NCI-H2196 treated with DMSO at 0.1 percent for 48 hours (cell line): ENCODE results near the gene KCNAB1.

Experiments
- DNase-seq: peaks from one replicate; lab custom pipeline; 2025; ENCODE audit not compliant: unreplicated experiment; lab: John Stamatoyannopoulos, UW

Gene KCNAB1

DNA sequence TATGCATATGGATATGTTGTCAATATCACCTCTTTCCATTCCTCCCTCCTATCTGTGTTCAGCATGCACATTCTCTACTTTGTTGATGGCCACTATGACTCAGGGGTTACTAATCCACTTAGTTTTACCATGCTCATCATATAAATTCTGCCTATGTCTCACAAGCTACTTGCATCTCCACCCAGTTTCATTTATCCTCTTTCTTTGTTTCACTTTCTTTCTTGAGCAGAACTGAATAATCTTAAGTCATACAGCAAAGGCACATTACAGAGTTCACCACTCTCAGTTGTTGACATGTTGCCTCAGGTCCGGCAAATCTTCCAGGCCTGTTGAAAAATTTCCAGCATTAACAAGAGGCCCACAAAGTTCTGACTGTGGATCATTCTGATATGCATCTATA lies 363.0 kb downstream of the KCNAB1 start:
- no peak for DNase-seq

DNA sequence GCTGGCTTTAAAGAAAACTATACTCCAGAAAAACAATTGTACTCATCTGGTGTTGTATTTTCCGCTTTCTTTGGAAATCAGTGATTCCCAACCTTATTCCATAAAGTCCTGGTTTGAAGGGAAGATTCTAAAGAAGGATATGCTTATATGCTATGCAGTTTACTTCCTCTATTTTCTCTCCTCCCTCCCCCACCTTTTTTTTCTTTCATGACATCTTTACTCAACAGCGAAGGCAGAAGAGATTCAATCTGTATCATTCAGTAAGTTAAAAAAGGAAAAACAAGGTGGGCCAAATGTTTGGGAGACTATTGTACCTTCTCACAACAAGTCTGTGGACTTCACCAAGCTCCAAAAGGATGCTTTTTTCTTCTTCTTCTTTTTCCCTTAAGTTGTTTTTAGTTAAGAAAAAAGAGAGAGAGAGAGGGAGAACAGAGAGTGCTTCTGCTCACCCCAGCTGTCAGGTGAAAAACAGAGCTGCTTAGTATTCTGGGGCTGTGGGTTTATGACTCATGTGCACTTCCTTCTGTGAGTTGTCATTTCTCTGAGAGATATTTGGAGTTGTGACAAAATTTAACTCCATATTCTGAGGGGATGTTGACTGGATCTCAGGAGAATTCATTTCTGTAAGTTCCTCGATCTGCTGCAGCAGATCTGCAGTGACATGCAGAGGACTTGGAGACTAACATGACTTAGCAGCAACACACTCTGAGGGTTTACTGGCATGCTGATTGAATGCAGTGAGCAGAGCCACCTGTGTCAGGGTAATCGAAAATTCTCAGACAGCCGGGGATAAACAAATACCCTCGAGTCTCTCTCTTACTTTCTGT lies 363.8 kb downstream of the KCNAB1 start:
- DNase-seq: no peak

DNA sequence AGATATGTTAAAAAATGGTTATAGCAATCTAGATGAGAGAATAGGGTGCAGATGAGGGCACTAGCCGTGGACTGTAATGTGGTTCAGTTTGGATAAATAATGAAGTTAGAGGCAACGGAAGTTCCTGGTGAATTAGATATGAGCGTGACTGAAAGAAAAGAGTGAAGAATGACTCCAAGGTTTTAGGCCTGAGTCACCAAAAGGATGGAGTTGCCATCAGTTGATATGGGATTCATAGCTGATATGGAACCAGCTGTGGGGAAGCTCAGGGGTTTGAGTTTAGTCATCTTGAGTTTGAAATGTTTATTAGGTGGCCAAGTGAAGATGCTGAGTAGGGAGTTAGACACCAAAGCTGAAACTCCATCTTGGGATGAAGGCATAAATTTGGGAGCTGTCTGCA lies 368.4 kb downstream of the KCNAB1 start:
- DNase-seq: no peak

DNA sequence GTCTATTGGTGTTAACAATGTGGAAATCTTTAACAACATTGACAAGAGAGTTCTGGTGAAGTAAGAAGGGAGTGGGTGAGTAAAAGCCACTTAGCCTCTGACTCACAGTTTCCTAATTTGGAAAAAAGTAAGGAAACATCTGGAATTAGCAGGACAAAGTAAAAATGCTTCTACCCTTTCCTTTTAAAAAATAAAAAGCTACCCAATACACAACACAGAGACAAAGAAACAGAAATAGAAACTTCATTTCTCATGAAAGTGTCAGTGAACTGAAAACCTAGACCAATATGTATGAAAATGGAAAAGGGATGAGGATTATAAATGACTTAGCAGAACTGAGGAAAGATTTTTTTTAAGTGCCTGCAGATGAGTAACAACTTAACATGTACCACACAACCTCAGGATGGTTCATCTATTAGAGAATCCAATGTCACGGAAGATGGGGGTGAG lies 369.1 kb downstream of the KCNAB1 start:
- DNase-seq: no peak

DNA sequence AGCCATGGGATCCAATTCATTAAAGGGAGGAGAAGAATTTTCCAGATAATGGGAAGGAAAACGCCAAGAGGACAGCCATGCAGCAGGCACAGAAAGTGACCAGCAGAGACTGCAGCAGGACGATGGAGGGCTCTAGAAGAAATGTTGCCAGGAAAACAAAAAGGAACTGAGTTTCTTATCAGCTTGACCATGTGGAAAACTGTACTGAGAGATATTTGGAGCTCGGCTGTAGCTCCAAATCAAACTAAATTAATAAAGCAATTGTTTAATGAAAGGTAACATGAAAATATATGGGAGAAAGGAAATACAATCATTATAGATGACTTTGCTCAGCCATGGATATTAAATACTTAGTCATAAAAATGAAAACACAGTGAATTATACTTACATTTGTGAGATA lies 370.8 kb downstream of the KCNAB1 start:
- no peak for DNase-seq

DNA sequence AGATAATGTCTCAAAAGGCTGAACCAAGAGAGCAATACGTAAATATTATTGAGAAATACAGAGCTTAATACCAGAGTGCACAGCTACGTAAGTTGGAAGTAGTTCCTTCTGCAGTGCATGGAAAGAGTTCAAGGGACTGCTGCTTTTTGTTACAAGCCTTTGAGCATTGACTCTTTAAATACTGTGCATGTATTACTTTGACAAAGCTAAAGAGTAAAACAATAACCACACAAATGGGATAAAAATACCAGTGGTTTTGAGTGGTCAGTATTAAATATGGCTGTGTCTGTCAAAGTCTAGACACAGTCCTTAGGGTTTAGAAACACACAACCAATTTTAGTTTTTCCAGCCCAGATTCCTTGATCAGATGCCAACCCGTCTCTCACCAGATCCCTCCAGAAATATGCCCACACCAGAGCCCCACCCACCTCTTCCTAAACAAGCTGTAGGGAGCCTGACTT lies 372.5 kb downstream of the KCNAB1 start:
- DNase-seq: no peak

DNA sequence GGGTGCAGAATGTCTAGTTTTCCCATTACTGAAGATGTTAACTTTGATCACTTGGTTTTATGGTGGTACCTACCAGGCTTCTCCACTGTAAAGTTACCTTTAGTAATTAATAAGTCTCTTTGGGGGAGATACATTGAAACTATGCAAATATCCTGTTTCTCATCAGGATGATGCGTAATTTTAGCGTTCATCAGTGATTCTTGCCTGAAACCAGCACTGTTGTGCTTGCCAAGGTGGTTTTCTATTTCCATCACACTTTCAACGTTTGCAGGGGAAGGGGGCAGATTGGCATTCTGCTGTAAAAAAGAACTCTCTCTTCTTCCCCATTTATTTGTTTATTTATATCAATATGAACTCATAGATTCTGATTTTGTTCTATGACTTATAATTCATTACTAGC lies 373.5 kb downstream of the KCNAB1 start:
- DNase-seq: no peak

DNA sequence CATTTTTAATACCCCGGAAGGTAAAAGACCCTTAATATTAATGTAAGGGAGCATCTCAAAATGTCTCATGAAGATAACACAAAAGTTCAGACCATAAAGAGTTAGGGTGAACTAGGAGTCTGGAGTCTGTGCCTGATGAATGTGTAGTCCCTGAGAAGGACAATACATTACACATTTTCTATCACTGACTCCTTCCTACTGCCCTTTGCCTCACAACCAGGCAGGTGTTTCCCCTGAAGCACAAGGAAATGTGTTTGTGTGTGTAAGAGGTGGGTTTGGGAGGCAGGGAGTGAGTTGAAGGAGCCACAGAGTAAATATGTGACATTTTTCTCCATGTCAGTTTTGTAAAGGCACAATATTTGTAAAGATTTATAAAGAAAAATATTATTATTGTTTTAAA lies 375.4 kb downstream of the KCNAB1 start:
- DNase-seq: no peak

DNA sequence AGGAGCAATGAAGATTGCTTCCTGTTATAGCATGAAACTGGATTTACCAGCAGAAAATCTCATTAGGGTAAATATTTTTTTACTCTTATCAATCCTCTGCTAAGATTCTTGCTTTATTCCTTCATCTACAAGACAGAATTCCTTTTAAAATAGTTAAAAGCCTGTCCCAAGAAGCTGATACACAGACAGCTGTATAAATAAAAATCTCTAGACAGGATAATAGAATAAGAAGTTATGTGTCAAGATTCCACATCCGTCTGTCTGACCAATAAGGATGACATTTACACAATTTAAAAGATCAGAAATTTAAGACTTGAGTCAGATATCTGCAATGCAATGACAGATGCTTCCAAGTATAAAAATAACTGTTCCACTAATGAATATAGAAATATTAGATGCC lies 376.9 kb downstream of the KCNAB1 start:
- DNase-seq: no peak

DNA sequence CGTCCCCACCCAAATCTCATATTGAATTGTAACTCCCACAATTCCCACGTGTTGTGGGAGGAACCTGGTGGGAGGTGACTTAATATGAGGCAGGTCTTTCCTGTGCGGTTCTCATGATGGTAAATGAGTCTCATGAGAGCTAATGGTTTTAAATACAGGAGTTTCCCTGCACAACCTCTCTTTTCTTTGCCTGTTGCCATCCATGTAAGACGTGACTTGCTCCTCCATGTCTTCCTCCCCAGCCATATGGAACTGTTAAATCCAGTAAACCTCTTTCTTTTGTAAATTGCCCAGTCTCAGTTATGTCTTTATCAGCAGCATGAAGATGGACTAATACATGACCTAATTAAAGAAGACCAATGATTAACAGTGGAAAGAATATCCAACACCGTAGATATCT lies 377.9 kb downstream of the KCNAB1 start:
- no peak for DNase-seq

DNA sequence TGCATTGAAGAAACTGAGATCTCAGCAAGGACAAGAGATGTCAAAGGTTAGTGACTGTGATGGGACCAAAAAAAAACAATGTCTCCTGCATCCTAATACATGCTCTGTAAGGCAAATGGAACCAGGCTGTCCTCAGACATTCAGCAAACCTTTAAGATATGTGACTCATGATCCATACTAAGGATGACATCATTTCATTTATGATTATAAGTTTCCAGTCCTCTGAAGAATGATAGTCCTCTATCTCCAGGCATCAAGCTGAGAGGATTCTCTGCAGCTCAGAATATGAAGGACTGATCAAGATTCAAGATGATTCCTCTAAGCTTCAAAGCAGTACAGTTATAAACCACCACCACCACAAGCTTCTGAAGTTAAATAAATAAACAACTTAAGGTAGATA lies 386.9 kb downstream of the KCNAB1 start:
- no peak for DNase-seq

DNA sequence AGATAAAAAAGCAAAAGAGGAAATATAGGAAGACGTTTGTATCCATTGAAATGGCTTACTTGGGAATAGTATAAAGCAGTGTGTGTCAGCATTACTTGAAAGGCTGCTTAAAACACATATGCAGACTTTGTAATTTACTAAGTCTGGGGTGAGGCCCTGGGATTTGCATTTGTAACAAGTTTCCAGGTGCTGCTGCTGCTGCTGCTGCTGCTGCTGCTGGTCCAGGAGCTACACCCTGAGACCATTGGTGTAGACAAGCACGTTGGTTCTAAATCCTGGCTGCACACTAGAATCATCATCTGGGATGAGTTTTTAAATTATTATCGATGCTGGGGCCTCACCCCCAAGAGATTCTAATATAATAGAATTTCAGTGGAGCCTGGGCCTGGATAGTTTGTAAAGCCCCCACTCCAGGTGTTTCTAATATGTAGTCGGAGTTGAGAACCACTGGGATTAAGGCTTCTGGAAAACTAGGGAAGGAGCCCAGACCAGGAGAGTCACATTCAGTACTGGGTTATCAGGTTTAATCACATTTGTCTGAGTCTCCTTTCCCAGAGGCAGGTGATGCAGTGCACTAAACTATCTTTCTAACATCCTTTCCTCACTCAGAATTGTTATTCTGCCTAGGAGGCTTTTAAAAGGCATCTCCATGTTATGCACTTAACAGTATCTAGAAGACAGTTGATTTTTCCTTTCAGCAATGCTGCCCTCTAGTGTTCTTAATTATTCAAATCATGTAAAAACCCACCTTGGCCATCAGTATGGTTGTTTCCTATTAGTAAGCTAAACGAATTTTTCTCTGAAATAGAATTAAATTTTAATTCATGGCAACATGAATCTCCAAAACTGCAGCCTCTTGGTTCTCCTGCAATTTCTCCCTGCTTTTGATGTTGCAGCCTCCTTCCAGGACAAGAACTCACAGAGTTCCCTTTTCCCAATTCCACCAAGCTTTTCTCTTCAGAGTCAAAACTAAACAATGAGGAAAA lies 389.1 kb downstream of the KCNAB1 start:
- peak; percentile 62 for DNase-seq

DNA sequence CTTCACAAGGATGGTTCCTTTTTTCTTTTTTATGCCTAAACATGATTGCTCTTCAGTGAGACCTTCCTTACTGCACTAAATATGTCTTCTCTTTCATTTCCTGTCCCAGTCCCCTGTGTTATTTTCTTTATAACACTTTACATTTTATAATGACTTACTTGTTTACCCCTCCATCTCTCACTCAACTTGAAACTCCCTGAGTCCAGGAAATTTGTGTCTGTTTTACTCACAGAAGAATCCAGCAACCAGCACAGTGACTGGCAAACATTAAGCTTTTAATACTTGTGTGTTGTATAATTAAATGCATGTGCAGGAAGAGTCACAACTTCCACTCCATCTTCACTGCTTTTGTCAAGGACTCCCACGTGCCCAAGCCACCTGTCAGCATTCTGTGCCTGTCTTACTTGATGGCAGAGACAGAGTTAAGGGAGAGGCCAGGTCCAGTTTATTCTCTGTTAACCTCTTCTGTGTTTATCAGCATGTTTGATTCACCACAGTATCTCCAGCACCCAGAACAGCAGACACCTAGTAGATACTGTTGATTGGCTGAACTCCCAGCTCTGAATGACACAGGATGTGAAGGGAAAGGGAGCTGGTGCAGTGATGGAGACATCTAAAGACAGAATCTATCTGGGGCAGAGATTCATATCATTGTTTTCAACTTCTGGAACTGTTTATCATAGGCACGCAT lies 391.8 kb downstream of the KCNAB1 start:
- DNase-seq: no peak

DNA sequence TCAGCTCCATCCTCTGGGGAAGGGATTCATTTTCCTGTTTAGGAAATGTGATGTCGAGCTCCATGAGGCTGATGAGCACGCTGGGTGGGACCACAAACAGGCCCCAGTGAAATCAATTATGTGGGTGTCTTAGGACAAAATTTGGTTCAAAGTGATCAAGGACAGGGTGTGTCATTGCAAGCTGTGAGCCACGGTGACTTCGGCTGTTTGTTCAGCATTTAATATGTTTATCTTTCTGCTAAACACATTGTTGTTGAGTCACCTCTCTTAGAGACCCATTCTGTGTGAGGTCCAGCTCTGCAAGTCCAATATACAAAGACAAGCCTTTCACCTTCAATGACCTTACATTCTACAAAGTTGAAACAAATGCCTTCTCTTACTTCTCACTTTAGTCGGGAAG lies 393.2 kb downstream of the KCNAB1 start:
- DNase-seq: no peak

DNA sequence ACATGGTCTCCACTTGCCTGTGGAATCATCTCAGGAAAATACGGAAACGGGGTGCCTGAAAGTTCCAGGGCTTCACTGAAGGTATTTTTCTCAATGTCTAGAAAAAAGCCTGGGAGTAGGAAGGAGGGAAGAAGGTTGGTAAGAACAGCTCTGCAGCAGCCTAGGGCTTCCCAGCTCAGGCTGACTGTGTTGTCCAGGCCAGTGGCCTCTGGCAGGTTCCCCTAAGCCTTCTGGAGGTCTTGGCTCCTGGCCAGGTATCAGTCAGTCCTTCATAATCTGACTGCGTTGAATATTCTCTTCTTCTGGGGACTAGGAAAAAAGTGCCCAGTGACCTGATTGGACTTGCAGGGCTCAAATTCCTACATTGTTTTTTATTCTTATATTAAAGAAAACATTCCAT lies 395.9 kb downstream of the KCNAB1 start:
- no peak for DNase-seq

DNA sequence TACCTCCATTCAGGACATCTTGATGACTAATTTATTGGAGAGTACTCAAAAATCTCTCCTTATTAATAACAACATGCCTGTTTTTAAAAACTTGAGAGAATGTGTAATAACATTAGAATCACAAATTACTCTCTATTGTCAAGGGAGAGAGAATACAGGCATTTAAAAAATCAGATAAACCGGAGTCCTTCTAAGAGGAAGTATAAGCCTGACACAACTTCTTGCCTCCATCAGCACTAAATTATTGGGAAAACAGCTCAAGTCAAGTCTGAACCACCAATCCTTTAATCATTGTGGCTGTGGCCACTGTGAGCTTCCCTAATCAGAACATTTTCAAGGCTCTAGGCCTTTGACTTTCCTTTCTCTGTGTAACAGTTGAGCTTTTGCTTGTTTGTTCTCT lies 396.6 kb downstream of the KCNAB1 start:
- DNase-seq: no peak

DNA sequence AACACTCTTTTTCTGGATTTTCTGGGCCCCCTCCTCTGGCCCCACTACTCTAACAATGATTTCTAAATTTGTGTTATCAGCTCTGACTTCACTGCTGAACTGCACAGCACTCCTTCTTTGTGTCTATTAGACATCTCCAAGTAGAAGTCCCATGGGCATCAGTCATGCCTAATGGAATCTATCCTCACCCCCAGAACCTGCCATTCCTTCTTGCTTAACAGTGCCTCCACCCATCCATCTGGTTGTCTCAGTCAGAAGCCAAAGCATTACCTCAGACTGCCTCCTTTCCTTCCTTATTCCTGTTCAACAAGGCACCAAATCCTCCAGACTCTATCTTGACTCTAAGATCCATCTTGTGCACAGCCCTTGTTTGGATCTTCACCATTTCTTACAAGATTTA lies 398.3 kb downstream of the KCNAB1 start:
- DNase-seq: no peak

DNA sequence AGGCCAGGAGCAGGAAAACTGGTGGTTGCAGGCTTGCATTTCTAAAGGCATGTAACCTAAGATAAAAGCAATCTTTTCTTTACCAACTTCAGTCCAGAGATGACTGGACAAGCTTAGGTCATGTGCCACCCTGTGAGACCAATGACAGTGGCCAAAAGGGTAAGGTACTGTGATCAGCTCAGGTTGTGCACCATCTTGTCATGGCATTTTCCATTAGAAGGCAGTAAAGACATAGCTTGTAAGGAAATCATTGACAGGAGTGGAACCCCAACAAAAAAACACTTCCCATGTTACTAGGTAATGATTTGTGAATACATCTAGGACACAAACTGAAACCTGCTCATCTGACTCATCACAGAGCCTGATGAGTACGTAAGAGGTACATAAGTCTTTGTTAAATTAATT lies 399.4 kb downstream of the KCNAB1 start:
- no peak for DNase-seq

DNA sequence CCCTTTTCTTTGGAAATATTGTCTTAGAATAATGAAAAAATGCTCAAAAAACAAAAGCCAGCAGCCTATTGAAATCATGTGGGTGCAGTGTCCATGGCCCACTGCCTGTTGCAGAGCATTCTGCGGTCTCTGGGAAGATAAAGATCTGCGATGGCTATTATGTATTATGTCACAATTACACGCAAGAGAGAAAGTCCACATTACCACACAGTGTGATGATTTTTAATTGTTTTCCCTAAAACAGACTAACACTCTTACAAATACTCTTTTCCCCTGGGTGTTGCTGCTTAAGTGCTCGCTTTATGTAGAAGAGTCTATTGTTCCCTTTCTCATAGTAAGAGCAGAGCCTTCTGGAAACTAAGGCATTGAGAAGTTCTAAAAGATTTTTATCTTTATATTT lies 402.3 kb downstream of the KCNAB1 start:
- no peak for DNase-seq

DNA sequence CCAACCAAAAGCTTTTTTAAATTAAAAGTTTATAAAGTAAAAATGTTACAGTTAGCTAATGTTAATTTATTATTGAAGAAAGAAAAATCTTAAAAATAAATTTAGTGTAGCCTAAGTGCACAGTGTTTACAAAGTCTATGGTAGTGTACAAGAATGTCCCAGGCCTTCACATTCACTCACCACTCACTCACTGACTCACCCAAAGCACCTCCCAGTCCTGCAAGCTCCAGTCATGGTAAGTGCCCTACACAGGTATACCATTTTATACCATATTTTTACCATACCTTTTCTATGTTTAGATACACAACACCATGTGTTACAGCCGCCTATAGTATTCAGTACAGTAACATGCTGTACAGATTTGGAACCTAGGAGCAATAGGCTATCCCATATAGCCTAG lies 405.4 kb downstream of the KCNAB1 start:
- no peak for DNase-seq

DNA sequence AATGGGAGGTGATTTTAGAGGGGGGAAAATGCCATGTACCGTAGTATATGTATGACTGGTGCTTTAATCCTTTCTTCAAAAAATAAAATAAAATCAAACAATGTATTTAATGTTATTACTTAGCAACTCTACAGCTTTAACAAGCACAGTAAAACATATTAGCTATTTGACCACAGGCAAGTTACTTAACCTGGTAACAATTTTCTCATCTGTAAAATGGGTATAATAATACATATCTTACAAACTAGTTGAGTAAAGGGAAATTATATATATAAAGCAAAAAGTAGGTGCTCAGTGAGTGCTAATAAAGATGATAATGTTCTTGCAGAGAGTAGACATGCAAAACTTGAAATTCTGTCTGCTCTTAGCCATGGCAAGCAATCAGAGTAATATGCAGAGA lies 406.7 kb downstream of the KCNAB1 start:
- DNase-seq: no peak
